ENCODE measurements around the gene TTLL12.

TTLL12 gene
- long read RNA-seq, donor 1, transcript TTLL12-201 (14 exons, 3,385 nt) = major isoform, 5 of 6 reads
- long read RNA-seq, donor 1, partial matches to known transcripts = 0 of 6 reads
- long read RNA-seq, donor 1, other reads (novel, unspliced or antisense) = 0 of 6 reads
- long read RNA-seq, donor 2, transcript TTLL12-201 (14 exons, 3,385 nt) = major isoform, 7 of 7 reads
- long read RNA-seq, donor 2, partial matches to known transcripts = 0 of 7 reads
- long read RNA-seq, donor 2, other reads (novel, unspliced or antisense) = 0 of 7 reads
- long read RNA-seq, donor 3, partial matches to known transcripts = 0 of 4 reads
- long read RNA-seq, donor 3, other reads (novel, unspliced or antisense) = 0 of 4 reads
- long read RNA-seq, donor 4, partial matches to known transcripts = 0 of 5 reads
- long read RNA-seq, donor 4, other reads (novel, unspliced or antisense) = 0 of 5 reads
- long read RNA-seq, donor 5, transcript TTLL12-201 (14 exons, 3,385 nt) = major isoform, 6 of 6 reads
- long read RNA-seq, donor 5, partial matches to known transcripts = 0 of 6 reads
- long read RNA-seq, donor 5, other reads (novel, unspliced or antisense) = 0 of 6 reads
- long read RNA-seq, donor 6, partial matches to known transcripts = 0 of 4 reads
- long read RNA-seq, donor 6, other reads (novel, unspliced or antisense) = 0 of 4 reads
- long read RNA-seq, donor 7, partial matches to known transcripts = 0 of 4 reads
- long read RNA-seq, donor 7, other reads (novel, unspliced or antisense) = 0 of 4 reads
- long read RNA-seq, donor 8, partial matches to known transcripts = 0 of 3 reads
- long read RNA-seq, donor 8, other reads (novel, unspliced or antisense) = 0 of 3 reads

DNA sequence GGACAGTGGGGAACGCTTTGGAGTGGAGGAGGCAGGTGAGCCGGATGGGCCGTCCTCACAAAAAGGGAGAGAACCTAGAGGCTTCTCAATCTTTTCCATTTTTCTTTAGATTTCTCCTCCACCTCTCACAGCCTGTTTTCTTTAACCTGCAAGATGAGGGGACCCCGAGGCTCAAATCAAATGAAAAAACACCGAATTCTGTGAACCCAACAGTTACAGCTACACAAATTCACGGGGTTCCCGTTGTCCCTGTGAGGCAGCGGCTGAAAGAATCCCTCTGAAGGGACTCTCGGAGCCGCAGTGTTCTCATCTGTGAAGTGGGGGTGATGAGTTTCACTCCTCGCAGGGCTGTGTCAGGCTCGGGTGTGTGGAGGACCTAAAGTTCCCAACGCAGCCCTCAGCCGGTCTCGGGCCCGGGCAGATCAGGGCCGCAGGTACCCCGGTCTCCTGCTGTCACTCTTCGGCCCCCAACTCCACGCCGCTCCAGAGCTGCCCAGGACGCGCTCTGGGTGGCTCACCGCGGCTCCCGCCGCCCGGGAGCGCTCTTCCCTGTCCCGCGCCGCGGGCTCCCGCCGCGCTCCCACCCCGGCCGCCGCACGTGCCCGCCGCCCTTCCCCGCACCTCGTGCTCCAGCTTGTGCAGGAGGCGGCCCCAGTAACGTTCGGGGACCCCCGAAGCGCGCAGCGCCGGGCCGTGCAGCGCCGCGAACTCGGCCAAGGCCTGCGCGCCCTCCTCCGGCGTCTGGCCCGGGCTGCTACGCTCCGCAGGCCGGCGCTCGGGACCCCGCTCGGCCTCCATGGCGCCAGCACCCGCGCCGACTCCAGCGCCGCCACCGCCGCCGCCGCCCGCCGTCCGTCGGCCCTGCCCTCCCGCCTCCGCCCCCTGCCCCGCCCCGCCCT lies at the start of gene TTLL12:
TSS of gene TTLL12 (minus strand) at position 863 of the 899 bp plus-strand sequence. CDS start at position 798, 65 bp downstream.
- DNase-seq = peak; percentile 83

DNA sequence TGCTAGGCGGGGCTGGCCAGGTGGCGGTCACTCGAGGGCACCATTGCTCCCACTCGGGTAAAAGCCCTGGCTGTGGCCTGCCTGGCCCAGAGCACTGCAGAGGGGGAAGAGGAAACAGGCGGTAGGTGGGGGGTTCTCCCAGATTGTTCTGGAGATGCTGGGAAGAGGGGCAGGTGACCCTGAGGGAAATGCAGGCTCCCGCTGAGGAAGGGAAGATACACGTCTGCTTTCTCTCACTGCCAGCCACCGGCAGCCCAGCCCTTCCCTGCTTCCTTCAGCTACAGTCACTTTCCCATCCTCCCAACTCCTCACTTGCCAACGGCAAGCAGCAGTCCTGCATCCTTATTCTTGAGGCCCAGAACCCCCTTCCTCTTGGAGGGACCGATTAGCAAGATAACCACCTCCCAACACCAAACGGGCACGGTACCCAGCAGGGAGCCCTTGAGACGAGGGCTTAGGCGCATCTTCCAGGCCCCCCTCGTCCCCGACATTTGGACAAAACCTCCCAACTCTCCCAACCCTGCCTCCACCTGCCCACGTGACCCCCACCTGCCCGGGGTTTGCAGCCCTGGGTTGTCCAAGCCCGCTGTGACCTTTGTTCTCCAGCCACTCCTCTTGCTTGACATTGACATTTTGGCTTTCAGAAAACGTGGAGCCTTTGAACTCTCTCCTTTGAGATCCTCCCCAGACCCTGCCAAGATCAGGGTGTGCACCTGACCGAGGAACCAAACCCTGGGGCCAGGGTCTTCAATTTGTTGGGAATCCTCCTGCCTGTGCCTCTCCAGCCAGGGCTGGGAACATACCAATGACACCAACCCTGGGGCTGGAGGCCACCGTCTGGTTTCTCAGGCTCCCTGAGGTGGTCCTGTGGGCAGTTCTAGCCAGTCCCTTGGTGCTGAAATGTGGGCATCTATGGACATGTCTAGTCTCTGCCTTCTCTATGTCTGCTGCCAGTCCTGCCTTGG lies 48.8 kb upstream of the TTLL12 start:
- no peak for DNase-seq

DNA sequence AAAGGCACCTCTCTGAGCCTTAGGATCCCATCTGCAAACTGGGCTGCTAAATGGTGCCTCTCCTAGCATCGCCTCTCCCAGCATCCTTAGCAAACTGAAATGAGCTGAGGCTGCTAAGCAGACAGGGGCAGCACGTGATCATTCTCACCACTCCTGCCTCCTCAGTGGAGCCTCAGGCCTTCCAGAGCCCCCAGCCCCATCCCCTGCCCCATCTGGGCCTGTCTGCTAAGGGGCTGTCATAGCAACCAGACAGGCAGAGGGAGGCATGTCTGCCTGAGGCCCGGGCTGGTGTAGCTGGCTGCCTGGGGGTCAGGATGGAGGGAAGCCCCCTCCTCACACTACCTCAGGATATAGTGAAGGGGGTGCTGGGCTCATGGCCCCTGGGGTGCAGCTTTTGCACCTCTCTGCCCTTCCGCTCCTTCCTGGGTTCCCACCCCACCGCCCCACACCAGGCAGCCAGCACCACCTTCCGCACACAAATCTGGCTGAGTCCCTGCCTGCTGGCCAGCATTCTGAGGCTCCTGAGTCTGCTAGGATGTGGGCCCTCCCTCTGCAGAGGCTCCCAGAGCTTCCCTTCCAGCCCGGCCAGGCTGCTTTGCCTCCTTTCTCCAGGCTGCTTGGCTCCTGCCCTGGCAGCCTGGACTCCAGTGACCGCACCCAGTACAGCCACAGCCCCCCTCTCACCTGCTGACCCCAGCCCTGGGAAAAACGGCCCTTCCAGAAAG lies 47.5 kb upstream of the TTLL12 start:
- no peak for DNase-seq

DNA sequence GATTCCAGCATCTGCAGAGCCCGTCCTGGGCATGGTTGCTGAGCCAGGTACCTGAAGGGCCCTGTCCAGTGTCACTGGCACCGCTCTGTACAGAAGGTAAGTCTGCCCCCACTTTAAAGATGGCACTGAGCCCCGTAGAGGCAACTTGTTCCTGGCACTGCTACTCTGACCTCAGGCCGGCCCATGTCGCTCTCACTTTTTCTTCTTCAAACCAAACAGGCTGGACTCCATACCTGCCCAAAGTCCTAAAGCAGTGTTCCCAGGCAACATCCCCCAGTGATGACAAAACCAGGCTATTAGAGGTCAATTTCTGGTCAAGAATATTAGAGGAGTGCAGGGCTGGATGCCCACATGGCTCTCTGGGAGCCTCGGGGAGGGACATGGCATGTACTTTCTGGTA lies 46.6 kb upstream of the TTLL12 start:
- no peak for DNase-seq

DNA sequence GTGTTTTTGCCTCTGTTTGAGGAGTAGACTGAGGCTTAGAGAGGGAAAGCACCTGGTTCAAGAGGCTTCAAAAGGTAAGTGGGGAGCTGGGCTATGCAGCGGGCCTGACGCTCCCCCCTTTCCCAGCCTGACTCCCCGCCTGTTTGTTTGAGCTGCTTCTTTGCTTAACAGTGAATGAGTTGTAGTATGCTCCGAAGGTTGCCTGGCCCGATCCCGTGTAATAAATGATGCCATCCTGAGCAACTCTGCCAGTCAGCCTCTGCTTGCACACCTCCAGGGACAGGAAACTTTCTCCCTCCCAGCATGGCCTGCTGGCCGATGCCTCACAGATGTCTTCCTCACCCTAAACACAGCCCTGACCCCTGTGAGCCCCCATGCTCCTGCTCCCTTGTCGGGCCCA lies 45.5 kb upstream of the TTLL12 start:
- DNase-seq = no peak

DNA sequence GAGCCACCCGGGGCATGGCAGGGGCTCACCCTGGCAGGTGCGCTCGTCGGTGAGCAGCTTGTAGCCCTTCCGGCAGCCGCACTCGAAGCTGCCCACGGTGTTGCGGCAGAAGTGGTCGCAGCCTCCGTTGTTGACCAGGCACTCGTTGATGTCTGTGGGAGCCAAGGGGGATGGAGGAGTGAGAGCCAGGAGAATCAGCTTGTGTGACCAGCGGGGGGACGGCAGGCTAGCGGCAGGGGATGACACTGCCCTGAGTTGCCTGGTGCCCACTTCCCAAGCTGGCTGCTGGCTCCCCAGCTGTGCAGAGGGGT lies 44.7 kb upstream of the TTLL12 start:
- no peak for DNase-seq

DNA sequence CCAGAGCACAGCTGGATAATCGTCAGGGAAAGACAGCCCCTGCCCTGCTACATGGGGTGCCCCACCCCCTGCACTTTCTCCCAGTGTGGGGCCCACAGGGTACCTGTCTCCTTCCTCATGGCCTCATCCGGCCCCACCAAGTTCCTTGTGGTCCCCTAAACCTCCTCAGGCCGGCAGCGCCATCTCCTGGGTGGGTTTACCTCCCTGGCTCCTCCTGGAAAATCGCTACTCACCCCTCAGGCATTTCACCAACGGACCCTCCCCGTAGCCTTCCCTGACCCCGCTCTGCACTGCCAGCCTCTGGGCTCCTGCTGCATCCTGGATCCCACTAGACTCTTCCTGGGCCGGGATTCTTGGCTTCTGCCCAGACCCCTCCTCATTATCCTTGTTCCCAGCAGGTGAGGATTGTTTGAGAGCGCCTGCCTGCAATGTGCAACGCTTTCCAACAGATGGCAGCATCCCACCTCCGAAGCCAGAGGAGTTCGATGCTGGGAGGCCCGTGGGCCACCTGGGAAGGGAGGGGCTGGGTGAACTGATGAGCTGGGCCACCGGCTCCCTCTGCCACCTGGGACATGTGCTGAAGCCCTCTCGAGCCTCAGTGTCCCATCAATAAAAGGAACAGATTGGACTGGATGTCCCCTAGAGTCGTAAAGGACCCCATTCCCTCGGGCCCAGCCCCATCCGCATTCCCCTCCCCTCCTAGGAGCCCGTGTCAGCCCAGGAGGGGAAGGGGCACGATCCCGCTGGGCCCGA lies 44.2 kb upstream of the TTLL12 start:
- peak; percentile 67 for DNase-seq

DNA sequence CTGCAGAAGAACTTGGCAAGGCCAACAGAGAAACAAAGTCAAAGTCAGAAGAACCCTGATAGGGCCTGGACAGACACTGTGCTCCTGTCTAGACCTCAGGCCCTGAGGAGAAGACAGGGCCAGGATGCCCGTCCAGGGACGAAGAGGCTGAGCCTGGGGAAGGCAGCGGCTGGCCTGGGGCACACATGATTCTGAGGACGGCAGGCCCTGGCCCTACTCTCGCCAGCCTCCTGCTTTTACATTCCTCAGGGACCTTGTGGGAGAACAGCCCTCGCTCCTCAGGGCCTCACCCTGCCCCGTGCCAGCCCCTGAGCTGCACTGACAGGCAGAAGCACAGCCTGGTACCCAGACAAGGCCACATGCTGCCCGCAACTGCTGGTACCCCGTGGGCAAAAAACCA lies 43.6 kb upstream of the TTLL12 start:
- DNase-seq = no peak

DNA sequence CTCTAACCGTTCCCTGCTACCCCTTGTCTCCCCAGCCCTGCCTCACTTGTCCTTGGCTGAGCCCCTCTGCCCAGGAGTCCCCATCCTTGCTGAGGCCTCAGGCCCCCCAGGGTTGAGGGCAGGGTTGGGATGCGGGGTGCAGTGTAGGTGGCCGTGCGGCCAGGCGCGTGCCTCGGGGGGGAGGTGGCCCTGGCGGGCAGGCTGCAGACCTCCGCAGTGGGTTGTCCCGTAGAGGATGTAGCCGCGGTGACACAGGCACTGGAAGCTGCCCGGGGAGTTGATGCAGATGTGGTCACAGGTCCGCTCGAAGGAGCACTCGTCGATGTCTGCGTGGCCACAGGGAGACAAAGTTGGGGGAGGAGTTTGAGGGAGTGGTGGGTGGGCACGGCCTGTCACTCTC lies 41.9 kb upstream of the TTLL12 start:
- no peak for DNase-seq

DNA sequence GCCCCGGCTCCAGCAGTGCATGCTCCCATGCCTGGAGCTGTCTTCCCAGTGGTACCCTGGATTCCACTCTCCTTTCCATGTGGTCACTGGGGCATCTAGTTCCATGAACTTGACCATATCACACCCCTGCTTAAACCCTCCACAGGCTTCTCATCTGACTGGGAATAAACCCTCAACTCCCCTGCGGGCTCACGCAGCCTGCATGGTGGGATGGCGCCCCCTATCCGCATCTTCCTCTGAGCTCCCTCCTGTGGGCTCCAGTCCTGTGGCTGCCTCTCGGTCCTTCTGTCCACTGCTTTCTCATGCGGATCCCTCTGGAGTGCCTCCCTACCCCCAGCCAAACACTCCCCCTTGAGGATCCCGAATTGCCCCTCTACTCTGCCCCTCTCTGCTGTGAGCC lies 41.4 kb upstream of the TTLL12 start:
- no peak for DNase-seq

DNA sequence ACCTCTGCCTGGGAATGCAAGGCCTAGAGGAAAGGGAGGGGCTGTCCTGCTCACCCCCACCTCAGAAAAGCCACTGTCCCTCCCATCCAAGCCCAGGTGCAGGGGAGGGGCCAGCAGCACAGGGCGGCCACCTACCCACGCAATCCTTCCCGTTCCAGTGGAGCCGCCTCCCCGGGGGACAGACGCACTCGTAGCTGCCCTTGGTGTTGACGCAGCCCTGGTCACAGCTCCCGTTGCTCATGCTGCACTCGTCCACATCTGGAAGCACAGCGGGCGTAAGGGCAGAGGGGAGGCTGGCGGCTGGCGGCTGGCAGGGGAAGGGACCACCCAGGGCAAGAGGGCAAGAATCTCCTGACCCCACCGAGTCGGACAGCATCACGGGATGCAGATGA lies 40.3 kb upstream of the TTLL12 start:
- DNase-seq = no peak

DNA sequence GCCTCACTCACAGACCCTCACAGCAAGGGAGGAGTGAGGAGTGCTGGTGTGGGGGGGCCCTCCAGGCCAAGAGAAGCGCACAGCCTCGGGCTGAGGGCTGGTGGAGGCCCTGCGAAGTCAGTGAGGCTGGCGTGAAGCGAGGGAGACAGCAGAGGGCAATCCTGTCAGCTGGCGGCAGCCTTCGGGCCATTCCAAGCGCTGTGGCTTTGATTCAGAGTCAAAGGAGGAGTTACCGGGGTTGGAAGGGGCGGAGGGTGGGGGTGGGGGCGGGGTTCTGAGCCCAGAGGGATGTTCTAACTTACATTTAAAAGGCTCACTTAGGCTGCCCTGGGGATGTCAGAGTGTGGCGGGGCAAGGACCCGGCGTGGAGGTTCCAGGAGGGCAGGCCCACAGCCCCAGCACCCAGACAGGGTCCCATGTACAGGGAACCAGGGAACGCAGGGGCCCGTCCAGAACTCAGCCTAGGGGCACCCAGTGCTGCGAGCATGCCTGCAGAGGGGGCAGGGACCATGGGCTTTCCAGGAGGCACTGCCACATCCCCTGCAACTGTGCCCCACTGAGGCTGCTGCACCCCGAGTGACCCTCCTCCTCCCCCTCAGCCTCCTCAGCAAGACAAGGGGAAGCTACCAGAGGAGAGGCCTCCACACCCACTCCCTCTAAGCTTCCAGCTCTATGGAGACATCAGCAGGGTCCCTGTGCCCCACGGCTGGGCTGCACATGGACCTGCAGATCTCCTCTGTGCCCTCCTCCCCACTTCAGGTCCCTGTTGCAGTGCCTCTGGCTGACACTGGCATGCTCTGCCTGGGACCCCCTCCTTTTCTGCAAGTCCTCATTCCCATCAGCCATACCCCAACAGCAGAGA lies 39.7 kb upstream of the TTLL12 start:
- no peak for DNase-seq

DNA sequence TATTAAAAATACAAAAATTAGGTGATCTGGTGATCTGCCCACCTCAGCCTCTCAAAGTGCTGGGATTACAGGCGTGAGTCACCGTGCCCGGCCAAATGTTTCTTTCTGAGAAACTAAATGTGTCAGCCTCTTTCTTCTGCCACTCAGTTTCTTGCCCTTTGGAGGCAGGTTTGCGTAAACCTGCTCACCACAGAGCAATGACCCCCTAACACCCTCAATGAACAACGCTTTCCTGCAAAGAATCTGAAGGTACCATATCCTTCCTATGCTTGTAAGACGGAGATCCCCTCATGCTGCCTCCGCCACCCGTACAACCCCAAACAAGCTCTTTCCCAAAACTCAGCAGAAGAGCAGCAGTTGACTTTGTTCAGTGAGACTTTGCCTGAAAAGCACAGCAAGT lies 38.7 kb upstream of the TTLL12 start:
- DNase-seq = no peak

DNA sequence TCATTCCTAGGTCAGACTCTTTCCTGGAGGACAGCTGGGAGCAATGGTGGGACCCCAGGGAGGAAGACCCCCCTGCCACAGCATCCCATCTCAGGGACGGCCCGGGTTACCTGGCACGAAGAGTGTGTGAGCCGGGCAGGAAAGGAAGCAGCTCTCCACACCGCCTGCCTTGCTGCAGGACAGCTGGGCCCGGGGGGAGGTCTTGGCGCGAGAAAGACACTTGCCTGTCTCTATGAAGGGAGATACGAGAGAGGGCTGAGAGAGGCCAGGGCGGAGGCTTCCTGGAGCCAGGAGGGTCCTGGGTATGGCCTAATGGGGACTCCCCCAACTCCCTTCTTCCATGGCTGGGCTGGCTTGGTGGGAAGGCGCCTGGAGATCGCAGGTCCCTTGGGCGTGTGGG lies 36.1 kb upstream of the TTLL12 start:
- no peak for DNase-seq

DNA sequence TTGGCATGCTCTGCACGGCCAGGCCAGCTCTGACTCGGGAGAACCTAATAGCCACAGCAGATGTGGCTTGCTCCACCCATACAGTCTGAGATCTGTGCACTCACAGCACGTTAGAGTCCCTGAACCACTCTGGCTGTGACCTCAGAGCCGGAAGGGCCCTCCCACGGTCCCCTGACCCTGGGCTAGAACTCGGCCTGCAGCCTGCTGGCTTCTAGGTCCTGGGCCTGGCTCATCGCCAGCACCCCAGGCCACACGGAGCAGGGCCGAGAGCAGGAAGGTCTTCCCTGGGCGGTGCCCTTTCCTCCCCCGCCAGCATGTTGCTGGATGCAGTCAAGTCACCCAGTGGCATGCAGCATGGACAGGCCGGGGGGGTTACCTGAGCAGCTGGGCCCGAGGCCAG lies 35.3 kb upstream of the TTLL12 start:
- no peak for DNase-seq

DNA sequence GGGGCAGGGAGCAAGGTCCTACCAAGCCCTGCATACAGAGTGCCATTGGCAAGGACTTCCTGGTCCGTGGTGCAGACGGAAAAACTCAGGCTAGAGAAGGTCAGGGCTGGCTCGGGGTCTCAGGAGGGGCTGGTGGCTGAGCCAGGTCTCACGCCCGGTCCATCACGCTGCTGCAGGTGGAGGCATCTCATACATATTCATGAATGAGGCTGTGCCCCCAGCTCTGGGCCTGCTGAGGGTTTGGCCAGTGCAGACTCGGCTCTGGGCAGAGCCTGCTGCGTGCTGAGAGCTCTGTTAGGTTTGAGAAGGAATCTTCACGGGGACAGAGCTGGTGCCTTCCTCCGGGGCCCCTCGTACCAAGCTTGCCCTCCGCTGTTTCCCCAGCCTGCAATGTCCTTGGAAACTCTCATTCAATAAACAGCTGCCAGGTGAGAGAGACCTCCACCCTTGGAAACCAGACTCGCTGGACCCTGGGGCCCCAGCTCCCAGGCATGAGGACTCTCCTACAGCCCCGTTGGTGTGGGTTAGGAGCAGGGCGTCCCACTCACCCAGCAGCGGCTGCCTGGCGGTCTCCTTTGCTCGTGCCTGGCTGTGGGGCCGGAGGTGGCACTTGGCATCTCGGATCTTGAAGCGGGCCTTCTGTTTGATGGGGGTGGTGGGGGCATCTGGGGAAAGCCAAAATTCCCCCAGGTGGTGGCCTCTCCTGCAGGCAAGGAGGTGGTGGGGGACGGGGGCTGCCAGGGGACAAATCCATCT lies 33.9 kb upstream of the TTLL12 start:
- DNase-seq = no peak

DNA sequence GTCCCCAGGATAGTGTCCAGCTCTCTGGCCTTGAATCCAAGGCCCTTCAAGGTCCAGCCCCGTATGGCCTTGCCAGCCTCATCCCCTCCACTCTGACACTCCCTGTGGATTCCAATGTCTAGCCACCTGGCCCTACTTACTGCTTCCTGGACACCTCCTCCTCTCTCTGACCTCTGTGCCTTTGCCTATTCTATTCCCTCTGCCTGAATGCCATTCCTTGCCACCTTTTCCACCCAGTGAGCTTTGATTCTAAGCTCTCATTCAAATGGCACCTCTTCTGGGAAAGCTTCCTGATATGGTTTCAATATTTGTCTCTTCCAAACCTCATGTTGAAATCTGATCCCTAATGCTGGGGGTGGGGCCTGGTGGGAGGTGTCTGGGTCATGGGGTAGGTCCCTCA lies 31.9 kb upstream of the TTLL12 start:
- no peak for DNase-seq

DNA sequence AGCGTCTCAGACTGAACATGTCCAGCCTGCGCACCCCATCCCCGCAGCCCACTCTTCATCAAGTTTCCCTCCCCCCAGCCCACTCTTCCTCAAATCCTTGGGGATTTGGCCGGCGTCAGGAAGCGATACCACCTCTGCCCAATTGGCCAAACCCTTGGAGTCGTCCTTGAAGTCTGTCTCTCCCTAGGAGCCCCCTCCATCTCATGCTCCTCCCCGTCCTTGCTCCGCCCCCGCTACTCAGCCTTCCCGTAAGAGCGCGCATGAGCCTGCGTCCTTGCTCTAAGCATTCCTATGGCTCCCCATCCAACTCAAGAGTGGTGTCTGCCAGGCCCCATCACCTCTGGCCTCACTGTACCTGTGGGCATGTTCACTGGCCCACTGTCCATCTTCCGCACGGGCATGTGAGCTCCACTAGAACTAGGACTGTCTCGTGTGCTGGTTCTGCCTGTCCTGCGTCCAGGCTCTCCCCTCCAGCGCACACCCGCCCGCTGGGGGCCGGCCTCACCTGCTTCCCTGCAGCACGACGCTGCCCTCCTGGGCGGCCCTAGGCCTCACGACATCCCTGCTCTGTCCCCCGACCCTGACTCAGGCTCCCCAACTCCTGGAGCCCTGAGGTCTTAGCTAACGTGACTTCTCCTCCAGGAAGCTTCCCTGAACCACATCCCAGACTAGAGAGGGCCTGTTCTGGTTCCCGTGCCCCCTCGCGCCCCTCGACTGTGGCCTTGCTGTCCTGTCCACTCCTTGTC lies 30.5 kb upstream of the TTLL12 start:
- no peak for DNase-seq
